Measurements from ENCODE around the gene AFAP1L1.

AFAP1L1 gene

GRCh38 chr5:149288436-149288835, 16.8 kb downstream of the AFAP1L1 start:
- DNase-seq = no peak

- DNase-seq = no peak
Measured at GRCh38 chr5:149289301-149289700, 17.6 kb downstream of the AFAP1L1 start.

GRCh38 chr5:149294872-149295829, 23.5 kb downstream of the AFAP1L1 start:
- DNase-seq = no peak

- no peak for DNase-seq
Measured at GRCh38 chr5:149297340-149298025, 25.8 kb downstream of the AFAP1L1 start.

GRCh38 chr5:149298163-149298562, 26.5 kb downstream of the AFAP1L1 start:
- DNase-seq = no peak

GRCh38 chr5:149298842-149299404, 27.3 kb downstream of the AFAP1L1 start:
- no peak for DNase-seq

- no peak for DNase-seq
Measured at GRCh38 chr5:149299451-149300054, 27.9 kb downstream of the AFAP1L1 start.

GRCh38 chr5:149300441-149300840, 28.8 kb downstream of the AFAP1L1 start:
- no peak for DNase-seq

GRCh38 chr5:149301049-149301743, 29.5 kb downstream of the AFAP1L1 start:
- no peak for DNase-seq

GRCh38 chr5:149301744-149302380, 30.2 kb downstream of the AFAP1L1 start:
- DNase-seq = no peak

- DNase-seq = no peak
Measured at GRCh38 chr5:149302641-149303040, 31.0 kb downstream of the AFAP1L1 start.

GRCh38 chr5:149303210-149303609, 31.6 kb downstream of the AFAP1L1 start:
- no peak for DNase-seq

- DNase-seq = no peak
Measured at GRCh38 chr5:149304195-149305078, 32.8 kb downstream of the AFAP1L1 start.

- no peak for DNase-seq
Measured at GRCh38 chr5:149309354-149309753, 37.7 kb downstream of the AFAP1L1 start.

- no peak for DNase-seq
Measured at GRCh38 chr5:149310488-149310887, 38.8 kb downstream of the AFAP1L1 start.

GRCh38 chr5:149310947-149311658, 39.4 kb downstream of the AFAP1L1 start:
- DNase-seq = no peak

GRCh38 chr5:149313151-149313841, 41.6 kb downstream of the AFAP1L1 start:
- no peak for DNase-seq

GRCh38 chr5:149314571-149315111, 43.0 kb downstream of the AFAP1L1 start:
- no peak for DNase-seq

GRCh38 chr5:149315753-149316152, 44.1 kb downstream of the AFAP1L1 start:
- no peak for DNase-seq

All from stimulated activated CD8-positive, alpha-beta memory T cell treated with anti-CD3 and anti-CD28 coated beads, Interleukin-4, amount 100 ng/mL, for 48 hours (primary cell).